Parathyroid adenoma (tissue), 2 donors: Measurements from ENCODE around the gene PLD1.
A peak's percentile ranks its signal among the peaks of the same experiment; 100 is the strongest.

ENCODE experiments used
- H2AFZ ChIP-seq: fragments of 300-600 bp; sonication (generic); one replicate; pipeline ENCODE4 v1.7.0; 2017; ENCODE audit warnings: antibody characterized with exemption, mild to moderate bottlenecking
- H3K27ac ChIP-seq: fragments of 300-600 bp; sonication (generic); one replicate; pipeline ENCODE4 v1.7.0; 2017
- H3K27me3 ChIP-seq: fragments of 300-600 bp; sonication (generic); one replicate; pipeline ENCODE4 v1.7.0; 2017; ENCODE audit warnings: low read length; ENCODE audit not compliant: control insufficient read depth, insufficient read depth
- H3K36me3 ChIP-seq: fragments of 300-600 bp; sonication (generic); one replicate; pipeline ENCODE4 v1.7.0; 2017; ENCODE audit warnings: low read length; ENCODE audit not compliant: control insufficient read depth, insufficient read depth
- H3K4me1 ChIP-seq: fragments of 300-600 bp; sonication (generic); one replicate; pipeline ENCODE4 v1.7.0; 2017; ENCODE audit warnings: control low read depth
- H3K4me2 ChIP-seq: fragments of 300-600 bp; sonication (generic); one replicate; pipeline ENCODE4 v1.7.0; 2017; ENCODE audit warnings: low read length
- H3K4me3 ChIP-seq: fragments of 300-600 bp; sonication (generic); one replicate; pipeline ENCODE4 v1.7.0; 2017; ENCODE audit warnings: low read depth, low read length
- H3K79me2 ChIP-seq: fragments of 300-600 bp; sonication (generic); one replicate; pipeline ENCODE4 v1.7.0; 2017; ENCODE audit warnings: control low read depth
- H3K9ac ChIP-seq: fragments of 300-600 bp; sonication (generic); one replicate; pipeline ENCODE4 v1.7.0; 2017; ENCODE audit warnings: mild to moderate bottlenecking
- H3K9me3 ChIP-seq: fragments of 300-600 bp; sonication (generic); one replicate; pipeline ENCODE4 v1.7.0; 2017; ENCODE audit warnings: low read length; ENCODE audit not compliant: control insufficient read depth
- CTCF ChIP-seq: fragments of 300-600 bp; sonication (generic); IDR thresholded peaks from one replicate; pipeline ENCODE4 v1.7.0; 2017; ENCODE audit warnings: antibody characterized with exemption, mild to moderate bottlenecking
- donor health status: primary hyperparathyroidism.

The PLD1 gene

GRCh38 chr3:171620825-171621434, 189.4 kb downstream of the PLD1 start:
- H3K4me2 ChIP-seq: no peak overlapping the region
- no peaks in the 10 kb centered on the region for H3K9me3 ChIP-seq
- TF ChIP-seq CTCF: no peak
- no peaks in the 10 kb centered on the region for H3K36me3 ChIP-seq
- no peaks in the 10 kb centered on the region for H3K27me3 ChIP-seq
- no peak overlapping the region for H3K9ac ChIP-seq
- no peak overlapping the region for H3K27ac ChIP-seq
- no peaks in the 10 kb centered on the region for H3K79me2 ChIP-seq
- no peak overlapping the region for H2AFZ ChIP-seq
- H3K4me3 ChIP-seq: no peak overlapping the region
- no peaks in the 10 kb centered on the region for H3K4me1 ChIP-seq

- no peak for TF ChIP-seq CTCF
- no peak overlapping the region for H3K4me3 ChIP-seq
- H2AFZ ChIP-seq: no peak overlapping the region
- no peak overlapping the region for H3K27ac ChIP-seq
- no peak overlapping the region for H3K9ac ChIP-seq
- no peak overlapping the region for H3K4me2 ChIP-seq
- H3K27me3 ChIP-seq: no peaks in the 10 kb centered on the region
- H3K79me2 ChIP-seq: no peaks in the 10 kb centered on the region
- H3K9me3 ChIP-seq: no peaks in the 10 kb centered on the region
- no peaks in the 10 kb centered on the region for H3K36me3 ChIP-seq
- no peaks in the 10 kb centered on the region for H3K4me1 ChIP-seq
These were observed 193.5 kb downstream of the PLD1 start for GRCh38 chr3:171616798-171617197.

- no peak for TF ChIP-seq CTCF
- no peaks in the 10 kb centered on the region for H3K36me3 ChIP-seq
These were observed 194.6 kb downstream of the PLD1 start for GRCh38 chr3:171615686-171616085.

GRCh38 chr3:171615281-171615680, 195.0 kb downstream of the PLD1 start:
- no peak overlapping the region for H3K9ac ChIP-seq
- no peaks in the 10 kb centered on the region for H3K36me3 ChIP-seq
- no peak for TF ChIP-seq CTCF
- H3K79me2 ChIP-seq: no peaks in the 10 kb centered on the region
- no peak overlapping the region for H3K4me3 ChIP-seq
- H3K4me2 ChIP-seq: no peak overlapping the region
- H3K9me3 ChIP-seq: no peaks in the 10 kb centered on the region
- H3K27ac ChIP-seq: no peak overlapping the region
- H3K4me1 ChIP-seq: no peaks in the 10 kb centered on the region
- no peaks in the 10 kb centered on the region for H3K27me3 ChIP-seq
- H2AFZ ChIP-seq: no peak overlapping the region

More at GRCh38 chr3:171615686-171616085, 194.6 kb downstream of the PLD1 start:
- no peaks in the 10 kb centered on the region for H3K79me2 ChIP-seq
- no peaks in the 10 kb centered on the region for H3K27me3 ChIP-seq
- H3K27ac ChIP-seq: no peak overlapping the region
- H3K9me3 ChIP-seq: no peaks in the 10 kb centered on the region
- H3K4me3 ChIP-seq: no peak overlapping the region
- H2AFZ ChIP-seq: no peak overlapping the region
- H3K9ac ChIP-seq: no peak overlapping the region
- no peaks in the 10 kb centered on the region for H3K4me1 ChIP-seq
- no peak overlapping the region for H3K4me2 ChIP-seq

GRCh38 chr3:171614318-171614921, 195.9 kb downstream of the PLD1 start:
- H2AFZ ChIP-seq: no peak overlapping the region
- TF ChIP-seq CTCF: peak; percentile 50
- no peak overlapping the region for H3K4me2 ChIP-seq
- no peaks in the 10 kb centered on the region for H3K9me3 ChIP-seq
- H3K36me3 ChIP-seq: no peaks in the 10 kb centered on the region
- H3K9ac ChIP-seq: no peak overlapping the region
- H3K27me3 ChIP-seq: no peaks in the 10 kb centered on the region
- no peak overlapping the region for H3K4me3 ChIP-seq
- no peaks in the 10 kb centered on the region for H3K79me2 ChIP-seq
- H3K4me1 ChIP-seq: no peaks in the 10 kb centered on the region
- H3K27ac ChIP-seq: no peak overlapping the region
